GM23338 (cell line): ENCODE data around the gene NUDT2.

Experiments used
- CREB1 ChIP-seq: fragments of 250-450 bp; sonication (Bioruptor Pico); IDR thresholded peaks from 2 replicates; pipeline ENCODE4 v1.5.0; 2020; ENCODE audit warnings: low read depth, mild to moderate bottlenecking, moderate library complexity
- EZH2 ChIP-seq: fragments of 200-600 bp; sonication (generic); IDR thresholded peaks from one replicate; pipeline ENCODE4 v1.8.0; 2017; ENCODE audit warnings: antibody characterized with exemption, mild to moderate bottlenecking, low read depth; ENCODE audit not compliant: unreplicated experiment
- EZH2phosphoT487 ChIP-seq: fragments of 200-600 bp; sonication (generic); IDR thresholded peaks from one replicate; pipeline ENCODE4 v1.8.1; 2018; ENCODE audit warnings: antibody characterized with exemption; ENCODE audit not compliant: unreplicated experiment
- POLR2AphosphoS5 ChIP-seq: IDR thresholded peaks from 2 replicates; pipeline ENCODE4 v1.6.1; 2016; ENCODE audit warnings: antibody characterized with exemption, low read depth
- TF ChIP-seq, protein P1 (sequence below), 2 experiments: fragments of 200-600 bp in 1 of 2; sonication (generic) in 1 of 2; conservative IDR thresholded peaks; 2 replicates each; pipeline versions ENCODE4 v1.5.1 to v1.6.1; 2016 to 2017; ENCODE audit warnings: antibody characterized with exemption in 2 of 2, low read depth in 2 of 2, mild to moderate bottlenecking in 2 of 2, moderate library complexity in 1 of 2
- TF ChIP-seq, protein P2 (sequence below): IDR thresholded peaks from one replicate; pipeline ENCODE4 v1.6.1; 2018; ENCODE audit warnings: antibody characterized with exemption; ENCODE audit not compliant: unreplicated experiment
- TF ChIP-seq, protein P3 (sequence below): fragments of 250-450 bp; sonication (Bioruptor Pico); IDR thresholded peaks from 2 replicates; pipeline ENCODE4 v1.5.0; 2020; ENCODE audit warnings: mild to moderate bottlenecking, moderate library complexity
- TF ChIP-seq, protein P4 (sequence below): IDR thresholded peaks from 2 replicates; pipeline ENCODE4 v1.6.1; 2016; ENCODE audit warnings: antibody characterized with exemption

DNA sequence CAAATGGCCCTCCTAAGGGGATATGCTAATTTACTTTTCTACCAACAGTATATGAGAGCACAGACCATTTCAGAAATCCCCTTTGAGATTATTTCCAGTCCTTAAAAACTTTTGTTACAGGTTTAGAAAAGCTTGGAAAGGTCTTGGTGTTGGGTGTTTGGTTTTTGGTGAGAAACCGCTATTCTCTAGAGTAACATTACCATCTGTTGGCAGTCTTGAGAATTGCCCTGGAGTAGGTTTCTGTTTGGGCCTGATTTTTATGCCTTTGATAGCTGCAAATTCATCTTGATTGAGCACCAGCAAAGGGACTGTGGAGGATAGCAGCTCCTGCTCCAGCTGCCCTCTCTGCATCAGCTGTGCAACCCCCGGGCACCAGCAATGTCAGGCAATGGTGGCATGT is 8.0 kb downstream of the NUDT2 start:
- TF ChIP-seq, protein P1, sequence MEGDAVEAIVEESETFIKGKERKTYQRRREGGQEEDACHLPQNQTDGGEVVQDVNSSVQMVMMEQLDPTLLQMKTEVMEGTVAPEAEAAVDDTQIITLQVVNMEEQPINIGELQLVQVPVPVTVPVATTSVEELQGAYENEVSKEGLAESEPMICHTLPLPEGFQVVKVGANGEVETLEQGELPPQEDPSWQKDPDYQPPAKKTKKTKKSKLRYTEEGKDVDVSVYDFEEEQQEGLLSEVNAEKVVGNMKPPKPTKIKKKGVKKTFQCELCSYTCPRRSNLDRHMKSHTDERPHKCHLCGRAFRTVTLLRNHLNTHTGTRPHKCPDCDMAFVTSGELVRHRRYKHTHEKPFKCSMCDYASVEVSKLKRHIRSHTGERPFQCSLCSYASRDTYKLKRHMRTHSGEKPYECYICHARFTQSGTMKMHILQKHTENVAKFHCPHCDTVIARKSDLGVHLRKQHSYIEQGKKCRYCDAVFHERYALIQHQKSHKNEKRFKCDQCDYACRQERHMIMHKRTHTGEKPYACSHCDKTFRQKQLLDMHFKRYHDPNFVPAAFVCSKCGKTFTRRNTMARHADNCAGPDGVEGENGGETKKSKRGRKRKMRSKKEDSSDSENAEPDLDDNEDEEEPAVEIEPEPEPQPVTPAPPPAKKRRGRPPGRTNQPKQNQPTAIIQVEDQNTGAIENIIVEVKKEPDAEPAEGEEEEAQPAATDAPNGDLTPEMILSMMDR (conservative IDR thresholded peaks at IDR 0.05; ENCODE audit: low read depth in 2 of 2) = peak; percentile 37 to 40; a peak in 3 of 4 replicates
- TF ChIP-seq, protein P2, sequence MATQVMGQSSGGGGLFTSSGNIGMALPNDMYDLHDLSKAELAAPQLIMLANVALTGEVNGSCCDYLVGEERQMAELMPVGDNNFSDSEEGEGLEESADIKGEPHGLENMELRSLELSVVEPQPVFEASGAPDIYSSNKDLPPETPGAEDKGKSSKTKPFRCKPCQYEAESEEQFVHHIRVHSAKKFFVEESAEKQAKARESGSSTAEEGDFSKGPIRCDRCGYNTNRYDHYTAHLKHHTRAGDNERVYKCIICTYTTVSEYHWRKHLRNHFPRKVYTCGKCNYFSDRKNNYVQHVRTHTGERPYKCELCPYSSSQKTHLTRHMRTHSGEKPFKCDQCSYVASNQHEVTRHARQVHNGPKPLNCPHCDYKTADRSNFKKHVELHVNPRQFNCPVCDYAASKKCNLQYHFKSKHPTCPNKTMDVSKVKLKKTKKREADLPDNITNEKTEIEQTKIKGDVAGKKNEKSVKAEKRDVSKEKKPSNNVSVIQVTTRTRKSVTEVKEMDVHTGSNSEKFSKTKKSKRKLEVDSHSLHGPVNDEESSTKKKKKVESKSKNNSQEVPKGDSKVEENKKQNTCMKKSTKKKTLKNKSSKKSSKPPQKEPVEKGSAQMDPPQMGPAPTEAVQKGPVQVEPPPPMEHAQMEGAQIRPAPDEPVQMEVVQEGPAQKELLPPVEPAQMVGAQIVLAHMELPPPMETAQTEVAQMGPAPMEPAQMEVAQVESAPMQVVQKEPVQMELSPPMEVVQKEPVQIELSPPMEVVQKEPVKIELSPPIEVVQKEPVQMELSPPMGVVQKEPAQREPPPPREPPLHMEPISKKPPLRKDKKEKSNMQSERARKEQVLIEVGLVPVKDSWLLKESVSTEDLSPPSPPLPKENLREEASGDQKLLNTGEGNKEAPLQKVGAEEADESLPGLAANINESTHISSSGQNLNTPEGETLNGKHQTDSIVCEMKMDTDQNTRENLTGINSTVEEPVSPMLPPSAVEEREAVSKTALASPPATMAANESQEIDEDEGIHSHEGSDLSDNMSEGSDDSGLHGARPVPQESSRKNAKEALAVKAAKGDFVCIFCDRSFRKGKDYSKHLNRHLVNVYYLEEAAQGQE = no peak
- TF ChIP-seq, protein P3, sequence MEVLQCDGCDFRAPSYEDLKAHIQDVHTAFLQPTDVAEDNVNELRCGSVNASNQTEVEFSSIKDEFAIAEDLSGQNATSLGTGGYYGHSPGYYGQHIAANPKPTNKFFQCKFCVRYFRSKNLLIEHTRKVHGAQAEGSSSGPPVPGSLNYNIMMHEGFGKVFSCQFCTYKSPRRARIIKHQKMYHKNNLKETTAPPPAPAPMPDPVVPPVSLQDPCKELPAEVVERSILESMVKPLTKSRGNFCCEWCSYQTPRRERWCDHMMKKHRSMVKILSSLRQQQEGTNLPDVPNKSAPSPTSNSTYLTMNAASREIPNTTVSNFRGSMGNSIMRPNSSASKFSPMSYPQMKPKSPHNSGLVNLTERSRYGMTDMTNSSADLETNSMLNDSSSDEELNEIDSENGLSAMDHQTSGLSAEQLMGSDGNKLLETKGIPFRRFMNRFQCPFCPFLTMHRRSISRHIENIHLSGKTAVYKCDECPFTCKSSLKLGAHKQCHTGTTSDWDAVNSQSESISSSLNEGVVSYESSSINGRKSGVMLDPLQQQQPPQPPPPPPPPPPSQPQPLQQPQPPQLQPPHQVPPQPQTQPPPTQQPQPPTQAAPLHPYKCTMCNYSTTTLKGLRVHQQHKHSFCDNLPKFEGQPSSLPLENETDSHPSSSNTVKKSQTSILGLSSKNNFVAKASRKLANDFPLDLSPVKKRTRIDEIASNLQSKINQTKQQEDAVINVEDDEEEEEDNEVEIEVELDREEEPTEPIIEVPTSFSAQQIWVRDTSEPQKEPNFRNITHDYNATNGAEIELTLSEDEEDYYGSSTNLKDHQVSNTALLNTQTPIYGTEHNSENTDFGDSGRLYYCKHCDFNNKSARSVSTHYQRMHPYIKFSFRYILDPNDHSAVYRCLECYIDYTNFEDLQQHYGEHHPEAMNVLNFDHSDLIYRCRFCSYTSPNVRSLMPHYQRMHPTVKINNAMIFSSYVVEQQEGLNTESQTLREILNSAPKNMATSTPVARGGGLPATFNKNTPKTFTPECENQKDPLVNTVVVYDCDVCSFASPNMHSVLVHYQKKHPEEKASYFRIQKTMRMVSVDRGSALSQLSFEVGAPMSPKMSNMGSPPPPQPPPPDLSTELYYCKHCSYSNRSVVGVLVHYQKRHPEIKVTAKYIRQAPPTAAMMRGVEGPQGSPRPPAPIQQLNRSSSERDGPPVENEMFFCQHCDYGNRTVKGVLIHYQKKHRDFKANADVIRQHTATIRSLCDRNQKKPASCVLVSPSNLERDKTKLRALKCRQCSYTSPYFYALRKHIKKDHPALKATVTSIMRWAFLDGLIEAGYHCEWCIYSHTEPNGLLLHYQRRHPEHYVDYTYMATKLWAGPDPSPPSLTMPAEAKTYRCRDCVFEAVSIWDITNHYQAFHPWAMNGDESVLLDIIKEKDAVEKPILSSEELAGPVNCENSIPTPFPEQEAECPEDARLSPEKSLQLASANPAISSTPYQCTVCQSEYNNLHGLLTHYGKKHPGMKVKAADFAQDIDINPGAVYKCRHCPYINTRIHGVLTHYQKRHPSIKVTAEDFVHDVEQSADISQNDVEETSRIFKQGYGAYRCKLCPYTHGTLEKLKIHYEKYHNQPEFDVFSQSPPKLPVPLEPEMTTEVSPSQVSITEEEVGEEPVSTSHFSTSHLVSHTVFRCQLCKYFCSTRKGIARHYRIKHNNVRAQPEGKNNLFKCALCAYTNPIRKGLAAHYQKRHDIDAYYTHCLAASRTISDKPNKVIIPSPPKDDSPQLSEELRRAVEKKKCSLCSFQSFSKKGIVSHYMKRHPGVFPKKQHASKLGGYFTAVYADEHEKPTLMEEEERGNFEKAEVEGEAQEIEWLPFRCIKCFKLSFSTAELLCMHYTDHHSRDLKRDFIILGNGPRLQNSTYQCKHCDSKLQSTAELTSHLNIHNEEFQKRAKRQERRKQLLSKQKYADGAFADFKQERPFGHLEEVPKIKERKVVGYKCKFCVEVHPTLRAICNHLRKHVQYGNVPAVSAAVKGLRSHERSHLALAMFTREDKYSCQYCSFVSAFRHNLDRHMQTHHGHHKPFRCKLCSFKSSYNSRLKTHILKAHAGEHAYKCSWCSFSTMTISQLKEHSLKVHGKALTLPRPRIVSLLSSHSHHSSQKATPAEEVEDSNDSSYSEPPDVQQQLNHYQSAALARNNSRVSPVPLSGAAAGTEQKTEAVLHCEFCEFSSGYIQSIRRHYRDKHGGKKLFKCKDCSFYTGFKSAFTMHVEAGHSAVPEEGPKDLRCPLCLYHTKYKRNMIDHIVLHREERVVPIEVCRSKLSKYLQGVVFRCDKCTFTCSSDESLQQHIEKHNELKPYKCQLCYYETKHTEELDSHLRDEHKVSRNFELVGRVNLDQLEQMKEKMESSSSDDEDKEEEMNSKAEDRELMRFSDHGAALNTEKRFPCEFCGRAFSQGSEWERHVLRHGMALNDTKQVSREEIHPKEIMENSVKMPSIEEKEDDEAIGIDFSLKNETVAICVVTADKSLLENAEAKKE = no peak
- TF ChIP-seq, protein P4, sequence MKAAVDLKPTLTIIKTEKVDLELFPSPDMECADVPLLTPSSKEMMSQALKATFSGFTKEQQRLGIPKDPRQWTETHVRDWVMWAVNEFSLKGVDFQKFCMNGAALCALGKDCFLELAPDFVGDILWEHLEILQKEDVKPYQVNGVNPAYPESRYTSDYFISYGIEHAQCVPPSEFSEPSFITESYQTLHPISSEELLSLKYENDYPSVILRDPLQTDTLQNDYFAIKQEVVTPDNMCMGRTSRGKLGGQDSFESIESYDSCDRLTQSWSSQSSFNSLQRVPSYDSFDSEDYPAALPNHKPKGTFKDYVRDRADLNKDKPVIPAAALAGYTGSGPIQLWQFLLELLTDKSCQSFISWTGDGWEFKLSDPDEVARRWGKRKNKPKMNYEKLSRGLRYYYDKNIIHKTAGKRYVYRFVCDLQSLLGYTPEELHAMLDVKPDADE = no peak
- TF ChIP-seq POLR2AphosphoS5 (no peak), EZH2 (no peak), EZH2phosphoT487 (no peak), CREB1 (CRISPR knock-in tag) (no peak)
